SK-N-SH (cell line): ENCODE measurements around the gene ZNF607. TPM values are rescaled to one million over a fixed set of nuclear protein-coding genes. Genes with fewer than 3 reads are reported as not detected.
"Not testable (repeated sequence)": the region's sequence is repeated elsewhere in the genome, so short reads cannot be mapped to it uniquely, and the experiment has no call there.

Source experiments
- CTCF ChIA-PET: fragments of 300-600, 350-600 bp; formaldehyde crosslinking; extraction: SDS; loops from one replicate; lab custom pipeline; 2021; lab: Yijun Ruan, JAX
- POLR2A ChIA-PET: fragments of 350-600 bp; sonication (Branson Sonifier 250); formaldehyde crosslinking; extraction: SDS; loops from one replicate; lab custom pipeline; 2020; ENCODE audit warnings: antibody characterized with exemption, inconsistent platforms; lab: Yijun Ruan, JAX
- DNase-seq: peaks from one replicate; pipeline ENCODE4 v3.0.0; 2012
- H2AFZ ChIP-seq: fragments of 200-600 bp; sonication (generic); 2 replicates; pipeline ENCODE4 v1.8.1; 2016; ENCODE audit warnings: antibody characterized with exemption, mild to moderate bottlenecking, low read depth
- H3F3A ChIP-seq: fragments of 200-600 bp; sonication (generic); replicated peaks from 2 replicates; pipeline ENCODE3; 2016; ENCODE audit warnings: antibody characterized with exemption, mild to moderate bottlenecking; ENCODE audit not compliant: insufficient read depth
- H3K27ac ChIP-seq, 2 experiments: fragments of 200-500 bp in 1 of 2; fragments of 200-600 bp in 1 of 2; sonication (Bioruptor generic) in 1 of 2; sonication (generic), shearing (Covaris generic) in 1 of 2; 2 replicates each; pipeline versions ENCODE4 v1.5.1 to v1.6.1; 2014 to 2016; ENCODE audit warnings: low read depth in 2 of 2, inconsistent platforms in 1 of 2, low read length in 1 of 2, mild to moderate bottlenecking in 1 of 2, mixed read lengths in 1 of 2
- H3K27me3 ChIP-seq: fragments of 200-600 bp; sonication (generic), shearing (Covaris generic); 2 replicates; pipeline ENCODE4 v1.6.1; 2016; ENCODE audit warnings: mixed run types; ENCODE audit not compliant: insufficient read depth
- H3K36me3 ChIP-seq, 2 experiments: fragments of 200-500 bp in 1 of 2; fragments of 200-600 bp in 1 of 2; sonication (Bioruptor generic) in 1 of 2; sonication (generic) in 1 of 2; replicated peaks in 1 of 2; 2 replicates each; pipeline versions ENCODE3 to v1.5.1; 2014 to 2016; ENCODE audit warnings: low read length in 1 of 2, mild to moderate bottlenecking in 1 of 2; ENCODE audit not compliant: insufficient read depth in 2 of 2, control insufficient read depth in 1 of 2
- H3K4me1 ChIP-seq, 2 experiments: fragments of 200-500 bp in 1 of 2; fragments of 200-600 bp in 1 of 2; sonication (Bioruptor generic) in 1 of 2; sonication (generic), shearing (Covaris generic) in 1 of 2; 2 replicates each; pipeline versions ENCODE4 v1.5.1 to v1.6.1; 2014 to 2016; ENCODE audit warnings: low read depth in 1 of 2, low read length in 1 of 2, mixed run types in 1 of 2; ENCODE audit not compliant: insufficient read depth in 2 of 2, control insufficient read depth in 1 of 2
- H3K4me2 ChIP-seq: fragments of 200-600 bp; sonication (generic), shearing (Covaris generic); 2 replicates; pipeline ENCODE4 v1.6.1; 2017; ENCODE audit warnings: mixed run types
- H3K4me3 ChIP-seq, 2 experiments: fragments of 200-500 bp in 1 of 2; fragments of 200-600 bp in 1 of 2; sonication (Bioruptor generic) in 1 of 2; sonication (generic), shearing (Covaris generic) in 1 of 2; 2 replicates each; pipeline versions ENCODE4 v1.5.1 to v1.8.1; 2014 to 2016; ENCODE audit warnings: low read depth in 2 of 2, inconsistent platforms in 1 of 2, low read length in 1 of 2, mild to moderate bottlenecking in 1 of 2, mixed read lengths in 1 of 2, moderate library complexity in 1 of 2
- H3K79me2 ChIP-seq: fragments of 200-600 bp; sonication (generic); 2 replicates; pipeline ENCODE4 v1.8.1; 2017; ENCODE audit warnings: mild to moderate bottlenecking; ENCODE audit not compliant: insufficient read depth
- H3K9ac ChIP-seq: fragments of 200-600 bp; sonication (generic); 2 replicates; pipeline ENCODE4 v1.6.1; 2017; ENCODE audit warnings: mixed run types
- H3K9me2 ChIP-seq: fragments of 200-600 bp; sonication (generic); 2 replicates; pipeline ENCODE4 v1.6.1; 2017; ENCODE audit warnings: mixed run types
- H3K9me3 ChIP-seq: fragments of 200-600 bp; sonication (generic); 2 replicates; pipeline ENCODE4 v1.6.1; 2017; ENCODE audit warnings: mixed run types, mild to moderate bottlenecking, moderate library complexity
- H4K20me1 ChIP-seq: fragments of 200-600 bp; sonication (generic); 2 replicates; pipeline ENCODE4 v1.6.1; 2017; ENCODE audit warnings: mild to moderate bottlenecking, mixed run types; ENCODE audit not compliant: insufficient read depth
- CHD2 ChIP-seq: fragments of 150-350 bp; IDR thresholded peaks from 2 replicates; pipeline ENCODE4 v1.6.1; 2018; ENCODE audit warnings: low read length; ENCODE audit not compliant: partially characterized antibody
- EP300 ChIP-seq, 2 experiments: IDR thresholded peaks; 2 replicates each; pipeline versions ENCODE4 v1.4.0 to v1.6.1; 2012; ENCODE audit warnings: borderline replicate concordance in 1 of 2, low read depth in 1 of 2, low read length in 1 of 2
- FOXJ3 ChIP-seq: sonication (generic); formaldehyde crosslinking; IDR thresholded peaks from 2 replicates; pipeline ENCODE4 v1.5.1; 2020; ENCODE audit warnings: mild to moderate bottlenecking, missing genetic modification reagents
- GATA2 ChIP-seq: sonication (generic); formaldehyde crosslinking; IDR thresholded peaks from 2 replicates; pipeline ENCODE4 v1.5.0; 2020; ENCODE audit warnings: mild to moderate bottlenecking, missing genetic modification reagents
- MAX ChIP-seq: IDR thresholded peaks from 2 replicates; pipeline ENCODE4 v1.4.0; 2012; ENCODE audit warnings: low read depth
- MEF2A ChIP-seq: IDR thresholded peaks from 2 replicates; pipeline ENCODE4 v1.4.0; 2012; ENCODE audit warnings: low read depth, borderline replicate concordance
- MXI1 ChIP-seq: IDR thresholded peaks from 2 replicates; pipeline ENCODE4 v1.6.1; 2012; ENCODE audit warnings: mild to moderate bottlenecking, low read depth, low read length, improper control_type of control experiment
- NFIC ChIP-seq: IDR thresholded peaks from 2 replicates; pipeline ENCODE4 v1.4.0; 2012; ENCODE audit warnings: borderline replicate concordance
- NRF1 ChIP-seq: IDR thresholded peaks from 2 replicates; pipeline ENCODE4 v1.6.1; 2012; ENCODE audit warnings: low read depth, mild to moderate bottlenecking, low read length
- POLR2AphosphoS5 ChIP-seq: IDR thresholded peaks from 2 replicates; pipeline ENCODE4 v1.6.1; 2012; ENCODE audit warnings: low read depth, low read length
- RAD21 ChIP-seq: IDR thresholded peaks from 2 replicates; pipeline ENCODE4 v1.6.1; 2012; ENCODE audit warnings: mild to moderate bottlenecking, low read length
- WGBS: methylation state at CpG from one replicate; pipeline ENCODE4 v1.1.6; 2017; ENCODE audit warnings: low lambda C conversion rate; 5-methylcytosine and 5-hydroxymethylcytosine counted together
- polyA plus RNA-seq, 3 experiments: library from polyadenylated mRNA; depleted of rRNA; stranded (reverse); fragments of >200 nt; gene quantifications; 2 replicates each; pipeline ENCODE4 v1.2.3, GENCODE V29; 2012
- TF ChIP-seq, protein P1 (sequence below): fragments of 200-600 bp; sonication (generic); IDR thresholded peaks from 2 replicates; pipeline ENCODE4 v1.6.1; 2017; ENCODE audit warnings: antibody characterized with exemption, mild to moderate bottlenecking, moderate library complexity

The ZNF607 gene
- polyA plus RNA-seq (2012; rRNA removed): 2.0 and 2.6 TPM in 2 replicates
- polyA plus RNA-seq (2012; cell fraction: cytosol; rRNA removed): 1.9 TPM in 2 replicates
- 4.0 and 7.4 TPM in 2 replicates for polyA plus RNA-seq (2012; cell fraction: nucleus; rRNA removed)

- Histone ChIP-seq H4K20me1 (no peaks in the 10 kb centered on the region), H2AFZ (peak within 1 kb of the TSS; percentile 99), H3K9me2 (0 out of 2 replicates have a peak, but pooled peaks cover 3% of the 10 kb centered on the region), H3K9me3 (no peaks in the 10 kb centered on the region), H3K4me2 (peak within 1 kb of the TSS; percentile 96), H3K4me3 (peak within 1 kb of the TSS; percentile 91 to 98), H3K79me2 (peaks cover 18% of the 10 kb centered on the region), H3K36me3 (peaks cover 3 to 13% of the 10 kb centered on the region in 2 experiments), H3K4me1 (peaks cover 7% of the 10 kb centered on the region in 2 experiments; a peak in 2 of 4 replicates), H3K9ac (peak within 1 kb of the TSS; percentile 82), H3K27ac (peak within 1 kb of the TSS; percentile 58 to 74; a peak in 3 of 4 replicates), H3F3A (peaks cover 8% of the 10 kb centered on the region), H3K27me3 (no peaks in the 10 kb centered on the region)
- CTCF ChIA-PET: interaction anchor here (1.0 to 1.5 kb wide), 4 partner anchors 12 to 179 kb away, joined by 3 to 6 read pairs (median 4); partner anchors contain the start of gene ZNF573
- POLR2A ChIA-PET: interaction anchor here (0.7 to 1.6 kb wide), 2 partner anchors 60 to 1114 kb away, joined by 3 to 6 read pairs; partner anchors contain the start of genes ZNF382 and ZNF573
- peak; percentile 97 for DNase-seq
- TF ChIP-seq EP300 (IDR thresholded peaks at IDR 0.05; ENCODE audit: borderline replicate concordance in 1 of 2, low read depth in 1 of 2, low read length in 1 of 2): no peak
- TF ChIP-seq MEF2A: no peak
- TF ChIP-seq FOXJ3 (CRISPR knock-in tag): no peak
- TF ChIP-seq NRF1: peak; percentile 54; the same call in 1 of the 2 replicates
- peak; percentile 26; the same call in 1 of the 2 replicates for TF ChIP-seq RAD21
- TF ChIP-seq MXI1: peak; percentile 73; the same call in 1 of the 2 replicates
- 0 out of 2 replicates have a peak, but pooled peaks have one; percentile 34 for TF ChIP-seq MAX
- peak; percentile 62 for TF ChIP-seq CHD2
- no peak for TF ChIP-seq GATA2 (CRISPR knock-in tag)
- TF ChIP-seq, protein P1, sequence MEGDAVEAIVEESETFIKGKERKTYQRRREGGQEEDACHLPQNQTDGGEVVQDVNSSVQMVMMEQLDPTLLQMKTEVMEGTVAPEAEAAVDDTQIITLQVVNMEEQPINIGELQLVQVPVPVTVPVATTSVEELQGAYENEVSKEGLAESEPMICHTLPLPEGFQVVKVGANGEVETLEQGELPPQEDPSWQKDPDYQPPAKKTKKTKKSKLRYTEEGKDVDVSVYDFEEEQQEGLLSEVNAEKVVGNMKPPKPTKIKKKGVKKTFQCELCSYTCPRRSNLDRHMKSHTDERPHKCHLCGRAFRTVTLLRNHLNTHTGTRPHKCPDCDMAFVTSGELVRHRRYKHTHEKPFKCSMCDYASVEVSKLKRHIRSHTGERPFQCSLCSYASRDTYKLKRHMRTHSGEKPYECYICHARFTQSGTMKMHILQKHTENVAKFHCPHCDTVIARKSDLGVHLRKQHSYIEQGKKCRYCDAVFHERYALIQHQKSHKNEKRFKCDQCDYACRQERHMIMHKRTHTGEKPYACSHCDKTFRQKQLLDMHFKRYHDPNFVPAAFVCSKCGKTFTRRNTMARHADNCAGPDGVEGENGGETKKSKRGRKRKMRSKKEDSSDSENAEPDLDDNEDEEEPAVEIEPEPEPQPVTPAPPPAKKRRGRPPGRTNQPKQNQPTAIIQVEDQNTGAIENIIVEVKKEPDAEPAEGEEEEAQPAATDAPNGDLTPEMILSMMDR: peak; percentile 65
- TF ChIP-seq NFIC: no peak
- peak; percentile 90 for TF ChIP-seq POLR2AphosphoS5
- 1% methylated on average over 44 of the region's 54 CpGs for WGBS
Observed at GRCh38 chr19:37719111-37719926, at the start of gene ZNF607. Gene ZNF607, minus strand, starts transcription at chr19:37719761. Its CDS starts 8,143 bp downstream, at chr19:37711618.

DNA sequence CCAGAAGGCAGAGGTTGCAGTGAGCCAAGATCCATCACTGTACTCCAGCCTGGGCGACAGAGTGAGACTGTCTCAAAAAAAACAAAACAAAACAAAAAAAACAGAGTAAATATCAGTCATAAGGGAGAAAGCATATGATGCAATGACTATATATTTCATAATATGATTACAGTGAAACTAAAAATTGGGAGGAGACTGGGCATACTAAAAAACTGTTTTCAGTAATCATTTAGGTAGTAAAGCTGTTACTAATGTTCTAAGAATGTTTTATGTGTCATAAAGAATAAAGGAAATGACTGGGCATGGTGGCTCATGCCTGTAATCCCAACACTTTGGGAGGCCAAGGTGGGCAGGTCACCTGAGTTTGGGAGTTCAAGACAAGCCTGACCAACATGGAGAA, 43.9 kb upstream of the ZNF607 start:
- H4K20me1 ChIP-seq: no peaks in the 10 kb centered on the region
- no peaks in the 10 kb centered on the region for H3K27me3 ChIP-seq
- no peak overlapping the region for H2AFZ ChIP-seq
- POLR2A ChIA-PET: no interaction called here
- no peaks in the 10 kb centered on the region for H3K9me3 ChIP-seq
- H3K9ac ChIP-seq: no peak overlapping the region
- H3K4me2 ChIP-seq: no peak overlapping the region
- no peaks in the 10 kb centered on the region for H3K4me1 ChIP-seq
- peaks cover 10 to 31% of the 10 kb centered on the region in 2 experiments for H3K36me3 ChIP-seq
- WGBS: 100% methylated on average over 1 of the region's 1 CpG
- no peak overlapping the region for H3K4me3 ChIP-seq
- CTCF ChIA-PET: no interaction called here
- DNase-seq: no peak
- H3F3A ChIP-seq: no peaks in the 10 kb centered on the region
- no peak overlapping the region for H3K27ac ChIP-seq
- H3K9me2 ChIP-seq: no peaks in the 10 kb centered on the region
- TF ChIP-seq FOXJ3 (CRISPR knock-in tag): no peak
- H3K79me2 ChIP-seq: no peaks in the 10 kb centered on the region

GRCh38 chr19:37757683-37758082, 38.1 kb upstream of the ZNF607 start:
- H3K9me3 ChIP-seq, H3K4me2 ChIP-seq, H2AFZ ChIP-seq, H3K4me3 ChIP-seq, H3K27me3 ChIP-seq, H3K4me1 ChIP-seq, H3K9ac ChIP-seq, CTCF ChIA-PET, H3K79me2 ChIP-seq, H3K27ac ChIP-seq, H4K20me1 ChIP-seq, H3F3A ChIP-seq, H3K9me2 ChIP-seq, POLR2A ChIA-PET, DNase-seq: not testable (repeated sequence)
- peaks cover 11 to 21% of the 10 kb centered on the region in 2 experiments for H3K36me3 ChIP-seq
- 81% methylated on average over 4 of the region's 4 CpGs for WGBS
